Erythroblast (primary cell): ENCODE results near the gene ARHGDIA.
A peak's percentile ranks its signal among the peaks of the same experiment; 100 is the strongest.

Source experiments
- DNase-seq, 2 experiments: peaks; one replicate each; lab custom pipeline; 2025; lab: John Stamatoyannopoulos, UW
- GATA1 ChIP-seq: IDR thresholded peaks from 2 replicates; pipeline ENCODE4 v1.6.1; 2011; ENCODE audit warnings: low read depth, mild to moderate bottlenecking, control low read depth, low read length, moderate library complexity
- POLR2A ChIP-seq: IDR thresholded peaks from 2 replicates; pipeline ENCODE4 v1.6.1; 2011; ENCODE audit warnings: mild to moderate bottlenecking, low read length

Gene ARHGDIA

GRCh38 chr17:81888105-81888987, 17.2 kb upstream of the ARHGDIA start:
- TF ChIP-seq GATA1, result no peak
- no peak for TF ChIP-seq POLR2A
- no peak for DNase-seq

- TF ChIP-seq POLR2A (peak; percentile 24), GATA1 (no peak)
- DNase-seq, result peak; percentile 67 to 76
These were observed 14.9 kb upstream of the ARHGDIA start for GRCh38 chr17:81885869-81886548.

- TF ChIP-seq GATA1 (no peak), POLR2A (no peak)
- DNase-seq, result no peak
These were observed 14.3 kb upstream of the ARHGDIA start for GRCh38 chr17:81885454-81885853.

GRCh38 chr17:81884968-81885367, 13.8 kb upstream of the ARHGDIA start:
- no peak for DNase-seq
- no peak for TF ChIP-seq GATA1
- TF ChIP-seq POLR2A, result no peak

GRCh38 chr17:81884520-81884919, 13.4 kb upstream of the ARHGDIA start:
- TF ChIP-seq POLR2A (no peak), GATA1 (no peak)
- no peak for DNase-seq

- no peak for TF ChIP-seq GATA1
- DNase-seq, result no peak
These were observed 8.0 kb upstream of the ARHGDIA start for GRCh38 chr17:81879121-81879520.

- no peak for DNase-seq
- TF ChIP-seq GATA1 (no peak), POLR2A (no peak)
These were observed 7.2 kb upstream of the ARHGDIA start for GRCh38 chr17:81878294-81878693.

- TF ChIP-seq POLR2A (no peak), GATA1 (no peak)
- DNase-seq, result no peak
These were observed 6.4 kb upstream of the ARHGDIA start for GRCh38 chr17:81877569-81877968.

- DNase-seq, result peak; percentile 94 to 97
- no peak for TF ChIP-seq GATA1
- TF ChIP-seq POLR2A, result peak; percentile 84
These were observed 472 bp upstream of the ARHGDIA start for GRCh38 chr17:81871387-81872230.

- DNase-seq, result peak; percentile 62 to 74
These were observed 781 bp downstream of the ARHGDIA start for GRCh38 chr17:81870131-81870980.

GRCh38 chr17:81869221-81870130, 1.7 kb downstream of the ARHGDIA start:
- DNase-seq, result peak; percentile 53 to 68
- TF ChIP-seq POLR2A (no peak), GATA1 (no peak)

More at GRCh38 chr17:81870131-81870980, 781 bp downstream of the ARHGDIA start:
- TF ChIP-seq POLR2A (no peak), GATA1 (no peak)
